ENCODE measurements around the gene SEH1L.
A peak's percentile ranks its signal among the peaks of the same experiment; 100 is the strongest.
"Not testable (repeated sequence)": the region's sequence is repeated elsewhere in the genome, so short reads cannot be mapped to it uniquely, and the experiment has no call there.

Gene SEH1L, protein sequence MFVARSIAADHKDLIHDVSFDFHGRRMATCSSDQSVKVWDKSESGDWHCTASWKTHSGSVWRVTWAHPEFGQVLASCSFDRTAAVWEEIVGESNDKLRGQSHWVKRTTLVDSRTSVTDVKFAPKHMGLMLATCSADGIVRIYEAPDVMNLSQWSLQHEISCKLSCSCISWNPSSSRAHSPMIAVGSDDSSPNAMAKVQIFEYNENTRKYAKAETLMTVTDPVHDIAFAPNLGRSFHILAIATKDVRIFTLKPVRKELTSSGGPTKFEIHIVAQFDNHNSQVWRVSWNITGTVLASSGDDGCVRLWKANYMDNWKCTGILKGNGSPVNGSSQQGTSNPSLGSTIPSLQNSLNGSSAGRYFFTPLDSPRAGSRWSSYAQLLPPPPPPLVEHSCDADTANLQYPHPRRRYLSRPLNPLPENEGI

DNA sequence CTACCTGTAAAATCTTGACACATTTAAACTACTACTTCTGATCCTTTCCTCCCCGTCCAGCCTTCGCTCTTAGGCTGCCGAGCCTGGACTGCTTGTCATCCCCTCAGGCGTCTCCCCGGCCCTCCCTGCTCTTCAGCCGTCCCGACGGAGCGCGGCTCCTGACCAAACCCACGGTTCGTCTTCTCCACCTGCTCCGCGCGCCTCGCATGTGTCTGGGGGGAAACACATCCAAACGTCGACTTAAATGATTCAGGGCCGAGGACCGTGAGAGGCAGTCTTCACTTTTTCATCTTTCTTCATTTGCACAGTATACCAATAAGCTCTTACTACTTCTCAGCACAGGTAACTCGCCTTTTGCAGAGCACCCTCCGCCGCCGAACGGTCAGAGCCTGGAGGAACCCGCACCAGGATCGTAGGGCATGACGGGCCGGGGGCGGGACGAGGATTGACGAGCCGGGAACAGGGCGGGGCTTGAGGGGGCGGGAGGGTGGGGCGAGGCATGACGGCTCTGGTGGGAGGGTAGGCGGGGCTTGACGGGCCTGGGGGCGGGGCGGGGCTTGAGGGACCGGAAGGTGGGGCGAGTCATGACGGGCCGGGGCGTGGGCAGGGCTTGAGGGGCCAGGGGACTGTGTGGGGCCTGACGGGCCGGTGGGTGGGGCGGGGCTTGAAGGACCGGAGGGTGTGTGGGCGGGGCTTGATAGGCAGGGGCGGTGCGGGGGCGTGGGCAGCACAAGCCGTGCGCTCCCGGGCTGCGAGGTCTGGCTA, at the start of gene SEH1L:
TSS of gene SEH1L (plus strand) at position 727 of the 765 bp plus-strand sequence. CDS start 111 bp downstream, outside the sequence.
- Mint-ChIP-seq H3K9me3 (no peaks in the 10 kb centered on the region), H3K36me3 (ENCODE audit: low read depth) (peaks cover 14% of the 10 kb centered on the region), H3K4me3 (peak within 1 kb of the TSS; percentile 100), H3K4me1 (ENCODE audit: low read depth) (peaks cover 25% of the 10 kb centered on the region), H3K27me3 (ENCODE audit: low read depth) (peaks cover 4% of the 10 kb centered on the region), H3K27ac (peak within 1 kb of the TSS; percentile 100)

DNA sequence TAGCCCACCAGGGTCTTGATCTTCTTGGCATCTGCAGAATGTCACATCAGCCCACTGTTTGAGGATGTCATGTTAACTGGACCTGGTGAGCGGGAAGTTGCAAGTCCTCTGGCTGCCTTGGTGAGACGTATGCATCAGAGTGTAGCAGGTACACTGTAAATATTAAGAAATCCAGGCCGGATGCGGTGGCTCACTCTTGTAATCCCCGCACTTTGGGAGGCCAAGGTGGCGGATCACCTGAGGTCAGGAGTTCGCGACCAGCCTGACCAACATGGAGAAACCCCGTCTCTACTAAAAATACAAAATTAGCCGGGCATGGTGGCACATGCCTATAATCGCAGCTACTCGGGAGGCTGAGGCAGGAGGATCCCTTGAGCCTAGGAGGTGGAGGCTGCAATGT, 46.6 kb upstream of the SEH1L start:
- not testable (repeated sequence) for H3K27ac Mint-ChIP-seq; H3K36me3 Mint-ChIP-seq (ENCODE audit: low read depth); H3K4me3 Mint-ChIP-seq; H3K9me3 Mint-ChIP-seq
- Mint-ChIP-seq H3K27me3 (ENCODE audit: low read depth) (peaks cover 26% of the 10 kb centered on the region), H3K4me1 (ENCODE audit: low read depth) (peaks cover 10% of the 10 kb centered on the region)

DNA sequence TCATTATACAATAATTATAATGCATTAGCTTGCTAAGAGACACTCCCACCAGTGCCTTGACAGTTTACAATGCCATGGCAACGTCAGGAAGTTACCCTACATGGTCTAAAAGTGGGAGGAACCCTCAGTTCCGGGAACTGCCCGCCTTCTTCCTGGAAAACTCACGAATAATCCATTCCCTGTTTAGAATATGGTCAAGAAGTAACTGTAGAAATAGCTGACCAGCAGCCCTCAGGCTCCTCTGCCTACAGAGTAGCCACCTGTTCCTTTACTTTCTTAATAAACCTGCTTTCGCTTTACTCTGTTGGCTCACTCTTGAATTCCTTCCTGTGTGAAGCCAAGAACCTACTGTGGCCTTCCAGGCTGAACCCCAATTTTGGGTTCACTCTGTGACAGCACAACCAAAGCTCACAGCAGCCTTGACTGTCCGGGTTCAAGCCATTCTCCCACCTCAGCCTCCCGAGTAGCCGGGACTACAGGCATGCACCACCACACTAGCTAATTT, 43.7 kb upstream of the SEH1L start:
- H3K4me1 Mint-ChIP-seq (ENCODE audit: low read depth) = peaks cover 8% of the 10 kb centered on the region
- peak overlapping the region; percentile 53 for H3K4me3 Mint-ChIP-seq

DNA sequence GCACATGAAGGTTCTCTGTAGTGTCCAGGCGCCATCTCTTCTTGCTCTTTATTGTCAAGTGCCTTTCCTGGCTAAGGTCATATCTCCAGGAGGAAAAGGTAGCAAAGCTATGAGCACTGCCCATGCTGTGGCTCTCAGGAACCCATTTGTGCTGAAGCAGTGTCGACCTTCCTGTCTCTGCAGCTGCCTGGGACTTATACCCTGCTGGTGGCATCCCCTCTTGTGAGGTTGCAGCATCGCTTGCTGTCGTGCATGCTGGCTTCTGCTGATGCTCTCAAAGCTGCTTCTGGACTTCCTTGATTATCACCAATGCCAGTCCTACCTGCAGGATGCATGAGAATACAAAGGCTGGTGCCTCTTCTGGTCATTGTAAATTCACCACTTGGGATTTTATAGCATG, 41.7 kb upstream of the SEH1L start:
- Mint-ChIP-seq H3K27me3 (ENCODE audit: low read depth) (peaks cover 19% of the 10 kb centered on the region), H3K9me3 (no peaks in the 10 kb centered on the region), H3K4me3 (no peak overlapping the region), H3K27ac (no peak overlapping the region), H3K36me3 (ENCODE audit: low read depth) (no peaks in the 10 kb centered on the region), H3K4me1 (ENCODE audit: low read depth) (peaks cover 12% of the 10 kb centered on the region)

More for the DNA sequence above, 43.7 kb upstream of the SEH1L start:
- Mint-ChIP-seq H3K27me3 (ENCODE audit: low read depth) (peaks cover 22% of the 10 kb centered on the region), H3K36me3 (ENCODE audit: low read depth) (no peaks in the 10 kb centered on the region), H3K27ac (peak overlapping the region; percentile 86), H3K9me3 (no peaks in the 10 kb centered on the region)

DNA sequence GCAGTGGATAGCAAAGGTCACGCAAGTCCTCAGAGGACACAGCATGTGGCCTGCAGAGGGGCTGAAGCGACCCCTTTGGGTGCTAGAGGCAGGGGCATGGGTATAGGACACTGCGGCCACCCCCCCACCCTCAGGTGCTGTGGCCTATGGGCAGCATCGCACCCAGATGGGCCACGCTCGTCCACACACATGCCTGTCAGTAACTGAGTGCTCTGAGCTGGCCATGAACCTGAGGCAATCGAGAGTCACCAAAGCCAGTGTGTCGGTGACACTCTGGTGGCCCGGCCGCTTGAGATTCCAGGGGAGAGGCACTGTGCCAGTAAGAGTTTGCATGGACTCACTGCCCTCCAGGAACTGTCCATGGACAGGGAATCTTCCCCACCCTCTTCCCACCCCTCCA, 41.0 kb upstream of the SEH1L start:
- Mint-ChIP-seq H3K27ac (no peak overlapping the region), H3K4me1 (ENCODE audit: low read depth) (peaks cover 14% of the 10 kb centered on the region), H3K36me3 (ENCODE audit: low read depth) (no peaks in the 10 kb centered on the region), H3K4me3 (no peak overlapping the region), H3K9me3 (no peaks in the 10 kb centered on the region), H3K27me3 (ENCODE audit: low read depth) (peaks cover 19% of the 10 kb centered on the region)

DNA sequence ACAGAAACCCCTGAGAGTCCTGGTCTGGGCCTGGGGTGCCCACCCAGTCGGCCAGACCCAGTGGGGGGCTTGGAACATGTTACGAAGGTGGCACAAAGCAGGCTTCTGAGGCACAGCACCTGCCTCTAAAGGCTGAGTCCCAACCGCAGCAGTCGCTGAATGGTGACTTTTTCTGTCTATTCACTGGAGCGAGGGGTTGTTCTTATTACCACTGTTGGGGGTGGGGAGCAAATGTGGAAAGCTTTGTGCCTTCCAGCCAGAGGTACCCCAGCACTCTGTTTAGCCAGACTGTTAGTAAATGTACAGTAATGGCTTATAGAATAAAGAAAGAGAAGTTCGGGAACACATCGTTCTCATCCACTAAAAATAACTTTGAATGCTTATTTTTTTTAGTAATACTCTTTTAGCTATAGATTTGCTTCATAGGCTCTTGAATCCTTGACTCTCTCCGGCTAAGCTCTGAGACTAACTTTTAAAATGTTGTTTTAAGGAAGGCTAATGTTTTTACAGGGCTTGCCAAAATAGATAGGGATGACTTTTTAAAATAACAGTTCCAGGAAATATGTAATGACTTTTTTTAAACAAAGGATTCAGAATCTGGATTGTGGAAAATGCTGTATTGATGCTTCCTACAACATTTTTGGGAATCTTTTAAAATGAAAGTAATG, 40.4 kb upstream of the SEH1L start:
- H3K27ac Mint-ChIP-seq = no peak overlapping the region
- peaks cover 19% of the 10 kb centered on the region for H3K27me3 Mint-ChIP-seq (ENCODE audit: low read depth)
- no peaks in the 10 kb centered on the region for H3K9me3 Mint-ChIP-seq
- peaks cover 14% of the 10 kb centered on the region for H3K4me1 Mint-ChIP-seq (ENCODE audit: low read depth)
- no peaks in the 10 kb centered on the region for H3K36me3 Mint-ChIP-seq (ENCODE audit: low read depth)
- H3K4me3 Mint-ChIP-seq = no peak overlapping the region

DNA sequence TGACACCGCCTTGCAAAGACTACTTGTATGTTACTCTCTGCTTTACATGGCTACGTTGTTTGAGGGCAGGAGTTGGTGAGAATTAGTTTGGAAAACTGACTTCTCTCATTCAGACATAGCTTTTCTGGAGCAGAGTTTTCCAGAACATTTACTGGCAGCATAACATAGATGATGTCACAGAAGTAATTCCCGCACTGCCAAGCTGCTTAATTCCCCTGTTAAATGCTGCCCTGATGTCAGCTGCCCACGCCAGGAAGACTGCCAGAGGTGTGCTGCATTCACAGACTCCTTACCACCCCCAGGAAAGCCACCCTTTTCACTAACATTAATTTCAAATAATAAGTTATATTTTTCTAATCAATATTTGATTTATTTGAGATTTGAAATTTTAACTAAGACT, 39.1 kb upstream of the SEH1L start:
- Mint-ChIP-seq H3K9me3 (no peaks in the 10 kb centered on the region), H3K36me3 (ENCODE audit: low read depth) (no peaks in the 10 kb centered on the region), H3K4me3 (no peak overlapping the region), H3K27ac (no peak overlapping the region), H3K27me3 (ENCODE audit: low read depth) (peaks cover 24% of the 10 kb centered on the region), H3K4me1 (ENCODE audit: low read depth) (peaks cover 13% of the 10 kb centered on the region)

DNA sequence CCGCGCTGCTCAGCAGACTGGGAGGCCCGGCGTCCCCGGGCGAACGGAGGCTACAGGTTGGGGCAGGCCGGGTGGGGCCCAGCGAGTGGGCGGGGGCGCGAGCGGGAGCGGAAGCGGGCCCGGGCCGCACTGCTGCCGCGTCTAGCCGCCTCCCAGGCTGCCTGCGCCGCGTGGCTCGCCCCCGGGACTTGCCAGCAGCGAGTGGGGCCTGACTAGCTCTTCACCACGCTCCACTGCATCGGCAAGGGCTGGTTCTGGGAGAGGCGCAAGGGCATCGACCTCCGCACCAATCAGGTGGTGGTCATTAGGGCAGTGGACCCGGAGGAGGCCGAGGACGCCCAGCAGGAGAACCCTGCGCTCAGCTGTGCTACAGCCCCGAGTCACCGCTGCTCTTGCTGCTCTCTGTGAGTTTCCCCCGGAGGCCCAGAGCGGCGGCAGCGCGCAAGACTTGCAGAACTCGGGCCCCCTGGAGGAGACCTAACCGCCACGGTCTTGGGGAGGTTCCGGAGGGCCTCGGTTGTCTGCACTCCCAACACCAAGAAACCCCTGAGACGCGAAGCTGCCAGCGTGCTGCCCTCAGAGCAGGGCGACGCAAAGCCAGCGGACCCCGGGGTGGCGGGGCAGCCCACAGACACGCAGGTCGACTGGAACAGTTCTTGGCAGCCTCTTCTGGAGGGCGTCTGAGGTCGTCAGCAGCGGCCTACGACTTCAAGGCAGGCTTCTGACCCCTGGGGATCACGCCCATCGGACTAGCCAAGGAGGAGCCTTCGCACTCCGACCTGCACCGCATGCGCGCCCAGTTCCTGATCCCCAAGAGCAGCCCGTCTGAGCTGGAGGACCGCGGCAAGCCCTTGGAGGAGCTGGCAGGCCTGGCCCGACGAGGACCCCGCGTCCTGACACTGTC, 36.5 kb upstream of the SEH1L start:
- Mint-ChIP-seq H3K9me3 (no peaks in the 10 kb centered on the region), H3K4me3 (peak overlapping the region; percentile 14), H3K36me3 (ENCODE audit: low read depth) (no peaks in the 10 kb centered on the region), H3K4me1 (ENCODE audit: low read depth) (peaks cover 6% of the 10 kb centered on the region), H3K27ac (no peak overlapping the region), H3K27me3 (ENCODE audit: low read depth) (peaks cover 31% of the 10 kb centered on the region)

DNA sequence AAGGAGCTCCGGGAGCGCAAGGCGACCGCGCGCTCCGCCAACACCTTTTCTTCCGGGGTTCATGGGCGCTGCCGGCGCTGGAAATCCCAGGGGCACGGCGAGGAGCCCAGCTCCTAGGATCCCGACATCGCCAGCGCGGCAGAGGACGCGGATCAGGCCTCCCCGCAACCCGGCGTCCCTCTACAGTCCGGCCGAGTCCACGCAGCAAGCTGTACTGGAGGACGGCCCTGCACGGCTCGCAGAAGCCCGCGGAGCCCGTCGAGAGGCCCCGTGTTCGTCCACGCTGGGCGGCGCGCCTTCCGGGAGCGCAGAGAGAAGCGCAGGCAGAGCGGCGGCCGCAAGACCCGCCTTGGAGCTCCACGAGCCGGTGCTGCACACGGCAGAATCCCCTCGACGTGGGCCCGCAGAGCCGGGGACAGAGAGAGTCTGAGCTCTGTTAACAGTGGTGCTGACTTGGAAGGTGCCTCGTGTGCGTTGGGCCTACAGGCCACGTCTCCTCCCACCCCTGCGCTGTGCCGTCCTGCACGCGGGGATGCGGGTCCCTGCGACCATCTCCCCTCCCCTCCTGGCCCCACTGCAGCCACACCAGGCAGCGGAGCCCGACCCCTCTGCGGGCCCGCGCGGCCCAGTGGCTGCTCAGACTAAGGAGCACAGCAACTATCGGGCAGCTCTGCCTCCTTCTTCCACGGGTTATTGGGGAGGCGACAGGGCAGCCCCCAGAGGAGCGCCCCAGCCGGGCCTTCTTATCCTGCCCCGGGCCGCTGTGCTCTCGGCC, 35.7 kb upstream of the SEH1L start:
- Mint-ChIP-seq H3K36me3 (ENCODE audit: low read depth) (no peaks in the 10 kb centered on the region), H3K27me3 (ENCODE audit: low read depth) (peaks cover 24% of the 10 kb centered on the region), H3K9me3 (no peaks in the 10 kb centered on the region), H3K27ac (no peak overlapping the region), H3K4me1 (ENCODE audit: low read depth) (peaks cover 6% of the 10 kb centered on the region), H3K4me3 (no peak overlapping the region)

DNA sequence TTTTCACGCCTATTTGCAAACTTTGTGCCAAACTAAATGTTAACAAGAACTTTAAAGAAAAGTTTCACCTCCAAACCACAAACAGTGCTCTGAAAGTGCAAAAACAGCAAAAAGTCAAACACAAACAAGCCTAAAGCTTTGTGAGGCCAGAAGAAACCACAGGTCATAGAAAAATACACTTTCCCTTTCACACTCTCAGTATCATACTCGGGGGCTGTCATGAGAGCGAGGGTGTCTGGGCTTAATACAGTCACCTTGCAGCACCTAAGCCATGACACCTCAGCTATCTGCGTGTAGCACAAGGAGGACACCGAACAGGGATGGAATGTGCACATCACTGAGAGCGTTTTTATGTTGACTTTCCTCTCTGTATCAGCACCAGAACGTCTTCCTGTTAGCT, 26.6 kb upstream of the SEH1L start:
- H3K4me3 Mint-ChIP-seq = no peak overlapping the region
- no peaks in the 10 kb centered on the region for H3K9me3 Mint-ChIP-seq
- H3K27ac Mint-ChIP-seq = no peak overlapping the region
- H3K36me3 Mint-ChIP-seq (ENCODE audit: low read depth) = no peaks in the 10 kb centered on the region
- peaks cover 18% of the 10 kb centered on the region for H3K27me3 Mint-ChIP-seq (ENCODE audit: low read depth)
- H3K4me1 Mint-ChIP-seq (ENCODE audit: low read depth) = peaks cover 8% of the 10 kb centered on the region

DNA sequence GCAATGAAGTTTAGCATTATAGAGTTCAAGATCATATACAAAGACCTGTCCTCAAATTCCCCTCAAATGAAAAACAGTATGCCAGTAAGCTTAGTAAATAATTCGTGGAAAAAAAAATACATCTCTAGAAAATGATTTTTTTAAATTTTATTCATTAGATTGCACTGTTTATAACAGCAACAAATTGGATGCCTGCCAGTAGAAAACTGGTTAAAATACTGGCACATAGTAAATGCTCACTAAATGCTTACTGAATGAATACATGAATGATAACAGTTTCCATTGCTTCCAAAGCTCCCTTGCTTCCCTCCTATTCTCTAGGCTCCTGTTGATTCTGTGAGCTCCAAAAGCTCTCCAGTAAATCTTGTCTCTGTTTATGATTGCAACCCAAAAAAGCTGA, 25.5 kb upstream of the SEH1L start:
- Mint-ChIP-seq H3K4me3 (no peak overlapping the region), H3K9me3 (no peaks in the 10 kb centered on the region), H3K27me3 (ENCODE audit: low read depth) (peaks cover 18% of the 10 kb centered on the region), H3K36me3 (ENCODE audit: low read depth) (no peaks in the 10 kb centered on the region), H3K4me1 (ENCODE audit: low read depth) (peaks cover 8% of the 10 kb centered on the region), H3K27ac (no peak overlapping the region)

DNA sequence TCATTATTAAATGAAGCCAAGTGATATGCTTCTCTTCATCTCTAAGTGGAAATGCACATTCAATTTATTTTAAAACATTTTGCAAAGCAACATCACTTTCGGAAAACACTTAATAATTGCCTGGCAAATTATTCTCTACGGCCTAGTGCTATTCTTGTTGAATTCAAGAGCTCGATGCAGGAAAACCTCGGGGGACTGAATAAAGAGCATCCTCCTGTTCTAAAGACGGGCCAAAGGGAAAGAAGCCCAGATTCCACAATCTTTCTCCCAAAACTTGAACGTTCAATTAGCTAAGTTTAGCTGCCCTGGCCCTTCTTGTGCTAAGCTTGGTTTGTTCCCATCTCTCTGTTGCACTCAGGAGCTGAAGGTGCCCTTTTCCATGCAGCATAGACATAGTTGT, 23.2 kb upstream of the SEH1L start:
- no peaks in the 10 kb centered on the region for H3K9me3 Mint-ChIP-seq
- H3K4me1 Mint-ChIP-seq (ENCODE audit: low read depth) = peaks cover 8% of the 10 kb centered on the region
- H3K27ac Mint-ChIP-seq = no peak overlapping the region
- H3K36me3 Mint-ChIP-seq (ENCODE audit: low read depth) = no peaks in the 10 kb centered on the region
- H3K27me3 Mint-ChIP-seq (ENCODE audit: low read depth) = peaks cover 18% of the 10 kb centered on the region
- no peak overlapping the region for H3K4me3 Mint-ChIP-seq

DNA sequence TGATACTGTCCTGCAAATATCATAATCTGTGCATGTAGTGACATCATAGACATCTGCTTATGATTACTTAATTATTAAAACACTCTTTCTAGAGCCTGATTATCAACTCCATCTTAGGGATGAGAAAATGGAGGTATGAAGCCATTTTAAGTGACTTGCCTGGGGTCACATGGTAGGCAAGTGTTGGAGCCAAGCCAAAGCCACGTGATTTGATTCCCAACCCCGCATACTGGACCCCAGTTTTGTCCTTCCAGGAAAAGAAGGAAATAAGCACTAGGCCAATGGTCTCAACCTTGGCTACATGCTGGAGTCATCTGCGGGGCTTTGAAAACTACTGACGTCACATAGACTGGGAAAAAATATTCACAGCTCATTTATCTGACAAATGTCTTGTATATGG, 19.6 kb upstream of the SEH1L start:
- H3K9me3 Mint-ChIP-seq = no peaks in the 10 kb centered on the region
- H3K4me3 Mint-ChIP-seq = no peak overlapping the region
- H3K27ac Mint-ChIP-seq = no peak overlapping the region
- H3K4me1 Mint-ChIP-seq (ENCODE audit: low read depth) = no peaks in the 10 kb centered on the region
- peaks cover 14% of the 10 kb centered on the region for H3K27me3 Mint-ChIP-seq (ENCODE audit: low read depth)
- no peaks in the 10 kb centered on the region for H3K36me3 Mint-ChIP-seq (ENCODE audit: low read depth)

Measured in T-helper 1 cell treated with Interleukin-12 subunit alpha and Interleukin-12 subunit beta and Interleukin-4 antibody, amounts not matched to agents 30 μg/mL and 1 μg/mL, for 36 hours (primary cell).